Ishikawa (cell line): ENCODE results near the gene RNU4-1.

ENCODE experiments used
- CEBPB ChIP-seq: IDR thresholded peaks from 2 replicates; pipeline ENCODE4 v1.6.1; 2012
- CREB1 ChIP-seq: IDR thresholded peaks from 2 replicates; pipeline ENCODE4 v1.6.1; 2012; ENCODE audit warnings: low read depth
- EGR1 ChIP-seq: IDR thresholded peaks from 2 replicates; pipeline ENCODE4 v1.6.1; 2012
- EP300 ChIP-seq: IDR thresholded peaks from 2 replicates; pipeline ENCODE4 v1.6.1; 2012; ENCODE audit warnings: borderline replicate concordance
- FOXM1 ChIP-seq: IDR thresholded peaks from 2 replicates; pipeline ENCODE4 v1.6.1; 2012; ENCODE audit warnings: low read depth, borderline replicate concordance
- MAX ChIP-seq: IDR thresholded peaks from 2 replicates; pipeline ENCODE4 v1.6.1; 2012
- NFIC ChIP-seq: IDR thresholded peaks from 2 replicates; pipeline ENCODE4 v1.6.1; 2012
- RAD21 ChIP-seq: IDR thresholded peaks from 2 replicates; pipeline ENCODE4 v1.6.1; 2012; ENCODE audit warnings: low read depth
- REST ChIP-seq: IDR thresholded peaks from 2 replicates; pipeline ENCODE4 v1.6.1; 2012; ENCODE audit warnings: low read depth, mild to moderate bottlenecking
- TAF1 ChIP-seq: IDR thresholded peaks from 2 replicates; pipeline ENCODE4 v1.6.1; 2012; ENCODE audit warnings: low read depth, mild to moderate bottlenecking
- TCF12 ChIP-seq: IDR thresholded peaks from 2 replicates; pipeline ENCODE4 v1.6.1; 2012; ENCODE audit warnings: low read depth
- TEAD4 ChIP-seq: IDR thresholded peaks from 2 replicates; pipeline ENCODE4 v1.6.1; 2012
- USF1 ChIP-seq: IDR thresholded peaks from 2 replicates; pipeline ENCODE4 v1.6.1; 2012
- YY1 ChIP-seq: IDR thresholded peaks from 2 replicates; pipeline ENCODE4 v1.6.1; 2012; ENCODE audit warnings: low read depth
- ZBTB7A ChIP-seq: IDR thresholded peaks from 2 replicates; pipeline ENCODE4 v1.6.1; 2012; ENCODE audit warnings: low read depth

The RNU4-1 gene

DNA sequence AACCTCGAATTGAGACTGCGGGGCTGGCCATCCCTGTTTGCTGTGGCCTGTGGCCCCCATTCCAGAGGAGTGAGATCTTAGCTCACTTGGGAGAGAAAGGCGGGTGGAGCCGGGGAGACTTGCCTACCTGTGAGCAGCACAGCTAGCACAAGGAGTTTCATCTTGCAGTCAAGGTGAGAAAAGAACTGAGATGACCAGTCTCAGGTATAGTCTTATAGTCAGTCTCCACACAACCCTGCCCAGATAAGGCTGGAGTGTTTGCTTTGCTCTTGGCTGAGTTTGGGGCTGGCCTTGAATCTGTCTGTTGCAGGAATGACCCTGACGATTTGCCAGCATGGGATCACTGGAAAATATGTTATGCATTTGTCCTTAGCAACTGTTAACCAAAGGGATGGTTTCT, 34.6 kb upstream of the RNU4-1 start, which contains the start of gene PLA2G1B:
Gene PLA2G1B, minus strand, starts transcription at position 187 of the 400 bp plus-strand sequence. Its CDS starts 26 bp downstream, at position 161.
- no peak for TF ChIP-seq TEAD4
- TF ChIP-seq MAX = no peak
- no peak for TF ChIP-seq NFIC
- TF ChIP-seq CREB1 = no peak
- no peak for TF ChIP-seq FOXM1
- TF ChIP-seq EP300 = no peak
- no peak for TF ChIP-seq REST
- TF ChIP-seq TAF1 = no peak
- TF ChIP-seq USF1 = no peak
- no peak for TF ChIP-seq EGR1
- no peak for TF ChIP-seq CEBPB
- TF ChIP-seq RAD21 = no peak
- no peak for TF ChIP-seq TCF12

DNA sequence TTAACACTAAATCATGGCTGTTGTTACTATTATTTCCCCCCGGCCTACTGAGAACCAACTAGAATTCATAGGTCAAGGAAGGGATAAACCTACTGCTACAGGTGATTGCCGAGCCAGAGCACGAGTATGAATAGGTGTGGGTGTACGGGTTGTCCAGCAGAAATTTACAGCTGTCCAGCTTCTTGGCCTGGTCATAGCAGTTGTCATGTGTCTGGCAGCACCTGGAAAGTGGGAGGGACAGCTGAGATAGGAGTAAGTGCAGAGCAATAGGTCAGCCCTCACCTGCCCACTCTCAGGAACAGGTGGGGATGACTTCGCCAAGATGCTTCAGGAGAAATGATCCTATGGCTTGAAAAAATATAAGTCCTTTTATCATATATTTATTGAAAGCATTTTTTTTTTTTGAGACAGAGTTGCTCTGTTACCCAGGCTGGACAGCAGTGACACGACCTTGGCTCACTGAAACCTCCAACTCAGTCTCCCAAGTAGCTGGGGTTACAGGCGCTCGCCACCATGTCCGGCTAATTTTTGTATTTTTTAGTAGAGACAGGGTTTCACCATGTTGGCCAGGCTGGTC, 31.9 kb upstream of the RNU4-1 start:
- TF ChIP-seq TAF1 = no peak
- no peak for TF ChIP-seq REST
- no peak for TF ChIP-seq EGR1
- no peak for TF ChIP-seq RAD21
- no peak for TF ChIP-seq NFIC
- TF ChIP-seq TEAD4 = no peak
- no peak for TF ChIP-seq FOXM1
- no peak for TF ChIP-seq YY1
- TF ChIP-seq EP300 = no peak
- TF ChIP-seq ZBTB7A = no peak
- TF ChIP-seq CEBPB = no peak
- TF ChIP-seq USF1 = no peak
- no peak for TF ChIP-seq MAX
- TF ChIP-seq CREB1 = no peak
- no peak for TF ChIP-seq TCF12

DNA sequence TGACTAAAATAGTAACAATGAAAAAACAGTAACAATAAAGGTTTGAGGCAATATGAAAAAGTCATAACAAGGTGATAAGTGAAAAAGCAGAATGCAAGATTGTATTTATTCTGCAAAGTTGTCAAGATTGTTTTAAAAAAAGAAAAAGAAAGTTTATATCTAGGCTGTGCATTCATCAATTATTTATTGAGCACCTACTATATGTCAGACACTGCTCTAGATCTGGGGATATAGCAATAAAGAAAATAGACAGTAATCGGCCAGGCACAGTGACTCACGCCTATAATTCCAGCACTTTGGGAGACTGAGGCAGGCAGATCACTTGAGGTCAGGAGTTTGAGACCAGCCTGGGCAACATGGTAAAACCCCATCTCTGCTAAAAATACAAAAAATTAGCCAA, 30.7 kb upstream of the RNU4-1 start:
- TF ChIP-seq YY1 = no peak
- TF ChIP-seq USF1 = no peak
- no peak for TF ChIP-seq EGR1
- no peak for TF ChIP-seq REST
- no peak for TF ChIP-seq MAX
- no peak for TF ChIP-seq EP300
- no peak for TF ChIP-seq TCF12
- TF ChIP-seq FOXM1 = no peak
- no peak for TF ChIP-seq ZBTB7A
- no peak for TF ChIP-seq NFIC
- no peak for TF ChIP-seq TEAD4
- no peak for TF ChIP-seq TAF1
- TF ChIP-seq RAD21 = no peak
- no peak for TF ChIP-seq CREB1
- no peak for TF ChIP-seq CEBPB
